Ishikawa (cell line): ENCODE data around the gene POGLUT3.

Experiments used
- EGR1 ChIP-seq: IDR thresholded peaks from 2 replicates; pipeline ENCODE4 v1.6.1; 2012
- EP300 ChIP-seq: IDR thresholded peaks from 2 replicates; pipeline ENCODE4 v1.6.1; 2012; ENCODE audit warnings: borderline replicate concordance
- FOXM1 ChIP-seq: IDR thresholded peaks from 2 replicates; pipeline ENCODE4 v1.6.1; 2012; ENCODE audit warnings: low read depth, borderline replicate concordance
- NFIC ChIP-seq: IDR thresholded peaks from 2 replicates; pipeline ENCODE4 v1.6.1; 2012
- YY1 ChIP-seq: IDR thresholded peaks from 2 replicates; pipeline ENCODE4 v1.6.1; 2012; ENCODE audit warnings: low read depth
- TF ChIP-seq, protein P1 (sequence below): IDR thresholded peaks from 2 replicates; pipeline ENCODE4 v1.6.1; 2012; ENCODE audit warnings: low read depth, mild to moderate bottlenecking
- TF ChIP-seq, protein P2 (sequence below): IDR thresholded peaks from 2 replicates; pipeline ENCODE4 v1.6.1; 2012
- TF ChIP-seq, protein P3 (sequence below): IDR thresholded peaks from 2 replicates; pipeline ENCODE4 v1.6.1; 2012

DNA sequence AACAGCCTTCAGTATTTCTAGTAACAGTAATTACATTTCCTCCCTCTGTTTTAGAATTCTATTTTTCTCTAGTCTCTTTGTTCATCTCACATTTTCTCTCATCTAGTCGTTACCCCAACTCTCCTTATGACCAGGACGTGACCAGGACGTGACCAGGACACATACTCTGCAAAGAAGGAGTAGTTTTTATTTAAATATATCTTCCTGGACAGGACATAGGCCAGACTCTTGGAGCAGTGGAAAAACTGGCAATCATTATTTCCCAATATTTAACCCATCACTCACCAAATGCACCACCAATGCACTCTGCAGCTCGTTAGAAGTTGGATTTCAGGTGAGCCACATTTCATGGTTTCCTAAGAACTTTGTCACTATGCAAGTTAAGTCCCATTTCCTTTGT, 40.3 kb upstream of the POGLUT3 start:
- TF ChIP-seq EGR1 (no peak), YY1 (no peak), EP300 (no peak), NFIC (no peak), FOXM1 (no peak)
- TF ChIP-seq, protein P1, sequence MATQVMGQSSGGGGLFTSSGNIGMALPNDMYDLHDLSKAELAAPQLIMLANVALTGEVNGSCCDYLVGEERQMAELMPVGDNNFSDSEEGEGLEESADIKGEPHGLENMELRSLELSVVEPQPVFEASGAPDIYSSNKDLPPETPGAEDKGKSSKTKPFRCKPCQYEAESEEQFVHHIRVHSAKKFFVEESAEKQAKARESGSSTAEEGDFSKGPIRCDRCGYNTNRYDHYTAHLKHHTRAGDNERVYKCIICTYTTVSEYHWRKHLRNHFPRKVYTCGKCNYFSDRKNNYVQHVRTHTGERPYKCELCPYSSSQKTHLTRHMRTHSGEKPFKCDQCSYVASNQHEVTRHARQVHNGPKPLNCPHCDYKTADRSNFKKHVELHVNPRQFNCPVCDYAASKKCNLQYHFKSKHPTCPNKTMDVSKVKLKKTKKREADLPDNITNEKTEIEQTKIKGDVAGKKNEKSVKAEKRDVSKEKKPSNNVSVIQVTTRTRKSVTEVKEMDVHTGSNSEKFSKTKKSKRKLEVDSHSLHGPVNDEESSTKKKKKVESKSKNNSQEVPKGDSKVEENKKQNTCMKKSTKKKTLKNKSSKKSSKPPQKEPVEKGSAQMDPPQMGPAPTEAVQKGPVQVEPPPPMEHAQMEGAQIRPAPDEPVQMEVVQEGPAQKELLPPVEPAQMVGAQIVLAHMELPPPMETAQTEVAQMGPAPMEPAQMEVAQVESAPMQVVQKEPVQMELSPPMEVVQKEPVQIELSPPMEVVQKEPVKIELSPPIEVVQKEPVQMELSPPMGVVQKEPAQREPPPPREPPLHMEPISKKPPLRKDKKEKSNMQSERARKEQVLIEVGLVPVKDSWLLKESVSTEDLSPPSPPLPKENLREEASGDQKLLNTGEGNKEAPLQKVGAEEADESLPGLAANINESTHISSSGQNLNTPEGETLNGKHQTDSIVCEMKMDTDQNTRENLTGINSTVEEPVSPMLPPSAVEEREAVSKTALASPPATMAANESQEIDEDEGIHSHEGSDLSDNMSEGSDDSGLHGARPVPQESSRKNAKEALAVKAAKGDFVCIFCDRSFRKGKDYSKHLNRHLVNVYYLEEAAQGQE: no peak
- TF ChIP-seq, protein P2, sequence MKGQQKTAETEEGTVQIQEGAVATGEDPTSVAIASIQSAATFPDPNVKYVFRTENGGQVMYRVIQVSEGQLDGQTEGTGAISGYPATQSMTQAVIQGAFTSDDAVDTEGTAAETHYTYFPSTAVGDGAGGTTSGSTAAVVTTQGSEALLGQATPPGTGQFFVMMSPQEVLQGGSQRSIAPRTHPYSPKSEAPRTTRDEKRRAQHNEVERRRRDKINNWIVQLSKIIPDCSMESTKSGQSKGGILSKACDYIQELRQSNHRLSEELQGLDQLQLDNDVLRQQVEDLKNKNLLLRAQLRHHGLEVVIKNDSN: no peak
- TF ChIP-seq, protein P3, sequence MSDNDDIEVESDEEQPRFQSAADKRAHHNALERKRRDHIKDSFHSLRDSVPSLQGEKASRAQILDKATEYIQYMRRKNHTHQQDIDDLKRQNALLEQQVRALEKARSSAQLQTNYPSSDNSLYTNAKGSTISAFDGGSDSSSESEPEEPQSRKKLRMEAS: no peak
